ENCODE results near the gene TOGARAM2.

GRCh38 chr2:29032189-29032588 is 51.1 kb downstream of the TOGARAM2 start:
- no peak for TF ChIP-seq EZH2phosphoT487 (IDR thresholded peaks at IDR 0.05; ENCODE audit: borderline replicate concordance, low read depth, low read length)
- no peak for TF ChIP-seq CTCF (conservative IDR thresholded peaks at IDR 0.05; ENCODE audit: low read length)

Data from OCI-LY7 (cell line).